Fibroblast of the aortic adventitia (primary cell): ENCODE data around the gene AP2M1. TPM values are rescaled to one million over a fixed set of nuclear protein-coding genes. Genes with fewer than 3 reads are reported as not detected.

Experiments
- DNase-seq: peaks from one replicate; pipeline ENCODE4 v3.0.0-alpha.2; 2010; ENCODE audit warnings: low read depth
- H3K4me3 ChIP-seq: 2 replicates; pipeline ENCODE4 v1.5.1; 2011; ENCODE audit warnings: low read depth, mild to moderate bottlenecking, control low read depth, low read length, moderate library complexity
- CTCF ChIP-seq: IDR thresholded peaks from 2 replicates; pipeline ENCODE4 v1.5.1; 2011; ENCODE audit warnings: mild to moderate bottlenecking, low read length, control low read depth, inconsistent platforms; ENCODE audit not compliant: insufficient read depth
- total RNA-seq: library from RNA; depleted of rRNA; stranded (reverse); fragments of >200 nt; gene quantifications from 2 replicates; pipeline ENCODE4 v1.2.3, GENCODE V29; 2012; ENCODE audit warnings: low replicate concordance

Gene AP2M1
- total RNA-seq, 1 donor, result 380 TPM

GRCh38 chr3:184233127-184233843 lies 58.6 kb downstream of the AP2M1 start:
- TF ChIP-seq CTCF, result no peak
- DNase-seq, result no peak
- no peak overlapping the region for H3K4me3 ChIP-seq

Other genes with a start within 250 kb of the AP2M1 start
- 21.2 and 24.2 TPM in 2 replicates for gene ABCC5, start 157.0 kb upstream of the AP2M1 start, total RNA-seq
- not detected in 2 replicates for gene HTR3D, start 143.1 kb upstream of the AP2M1 start, total RNA-seq
- gene HTR3C, start 121.8 kb upstream of the AP2M1 start, total RNA-seq, result not detected in 2 replicates
- not detected in 2 replicates for gene HTR3E, start 77.8 kb upstream of the AP2M1 start, total RNA-seq
- 18.4 and 28.1 TPM in 2 replicates for gene EIF2B5, start 39.5 kb upstream of the AP2M1 start, total RNA-seq
- gene DVL3, start 19.5 kb upstream of the AP2M1 start, total RNA-seq, result 28.2 and 66.8 TPM in 2 replicates
- 32.4 and 49.4 TPM in 2 replicates for gene ABCF3, start 11.3 kb downstream of the AP2M1 start, total RNA-seq
- 0.72 TPM in 1 of 2 replicates, not detected in the other for gene VWA5B2, start 54.7 kb downstream of the AP2M1 start, total RNA-seq
- 12.2 and 34.0 TPM in 2 replicates for gene ALG3, start 74.1 kb downstream of the AP2M1 start, total RNA-seq
- 1.6 and 2.5 TPM in 2 replicates for gene EEF1AKMT4, start 74.8 kb downstream of the AP2M1 start, total RNA-seq
- 0.09 and 0.41 TPM in 2 replicates for gene CAMK2N2, start 86.7 kb downstream of the AP2M1 start, total RNA-seq
- gene ECE2, start 101.2 kb downstream of the AP2M1 start, total RNA-seq, result not detected in 2 replicates
- 129 and 333 TPM in 2 replicates for gene PSMD2, start 124.4 kb downstream of the AP2M1 start, total RNA-seq
- gene EIF4G1, start 139.8 kb downstream of the AP2M1 start, total RNA-seq, result 234 and 292 TPM in 2 replicates
- gene FAM131A, start 162.7 kb downstream of the AP2M1 start, total RNA-seq, result 14.0 and 19.1 TPM in 2 replicates
- 5.9 and 6.2 TPM in 2 replicates for gene CLCN2, start 186.8 kb downstream of the AP2M1 start, total RNA-seq
- gene POLR2H, start 186.9 kb downstream of the AP2M1 start, total RNA-seq, result 70.1 and 127 TPM in 2 replicates
- 0.49 TPM in 1 of 2 replicates, not detected in the other for gene THPO, start 203.4 kb downstream of the AP2M1 start, total RNA-seq
- 0.36 and 4.6 TPM in 2 replicates for gene CHRD, start 205.2 kb downstream of the AP2M1 start, total RNA-seq